A673 (cell line): ENCODE data around the gene CYBC1. TPM values are rescaled to one million over a fixed set of nuclear protein-coding genes. Genes with fewer than 3 reads are reported as not detected.

ENCODE experiments used
- BruUV-seq: library from RNA; stranded (reverse); fragments of 400-500 nt; replicated peaks from 2 replicates; lab custom pipeline; 2021; lab: Mats Ljungman, UMichigan
- CTCF ChIA-PET: fragments of 300-600 bp; sonication (Branson Sonifier 250); formaldehyde crosslinking; loops from one replicate; lab custom pipeline; 2022; ENCODE audit warnings: antibody characterized with exemption; lab: Charles Lee
- POLR2A ChIA-PET: fragments of 300-600 bp; sonication (Branson Sonifier 250); formaldehyde crosslinking; loops from one replicate; lab custom pipeline; 2022; ENCODE audit warnings: antibody characterized with exemption; ENCODE audit not compliant: low non-redundant PET; lab: Charles Lee
- DNase-seq: peaks from one replicate; pipeline ENCODE4 v3.0.0-alpha.2; 2015; ENCODE audit warnings: low spot score
- H3K27ac ChIP-seq: fragments of 200-600 bp; sonication (generic); 2 replicates; pipeline ENCODE4 v1.5.1; 2016; ENCODE audit warnings: mixed run types, low read depth, mild to moderate bottlenecking, mixed read lengths, antibody characterized with exemption, low read length; ENCODE audit not compliant: poor library complexity, severe bottlenecking
- H3K27me3 ChIP-seq: fragments of 200-600 bp; sonication (generic); replicated peaks from 2 replicates; pipeline ENCODE4 v1.6.1; 2017; ENCODE audit warnings: mixed run types, low read depth, mild to moderate bottlenecking, mixed read lengths, antibody characterized with exemption, low read length; ENCODE audit not compliant: insufficient read depth, poor library complexity
- H3K36me3 ChIP-seq: fragments of 200-600 bp; sonication (generic); 2 replicates; pipeline ENCODE4 v1.6.1; 2016; ENCODE audit warnings: mixed run types, mild to moderate bottlenecking, mixed read lengths, antibody characterized with exemption, low read length; ENCODE audit not compliant: insufficient read depth, poor library complexity, severe bottlenecking
- H3K4me1 ChIP-seq: fragments of 200-600 bp; sonication (generic); 2 replicates; pipeline ENCODE4 v1.6.1; 2017; ENCODE audit warnings: mixed run types, mild to moderate bottlenecking, mixed read lengths, antibody characterized with exemption, low read length; ENCODE audit not compliant: insufficient read depth, poor library complexity, severe bottlenecking
- H3K4me3 ChIP-seq: fragments of 200-600 bp; sonication (generic); 2 replicates; pipeline ENCODE4 v1.5.1; 2016; ENCODE audit warnings: low read depth, mixed run types, mild to moderate bottlenecking, mixed read lengths, low read length; ENCODE audit not compliant: poor library complexity, severe bottlenecking
- H3K9me3 ChIP-seq: fragments of 200-600 bp; sonication (generic); 2 replicates; pipeline ENCODE4 v1.6.1; 2016; ENCODE audit warnings: mixed run types, low read depth, mild to moderate bottlenecking, mixed read lengths, antibody characterized with exemption, low read length; ENCODE audit not compliant: poor library complexity, severe bottlenecking
- CTCF ChIP-seq: fragments of 300-800, 200-600 bp; sonication (generic); conservative IDR thresholded peaks from 2 replicates; pipeline ENCODE4 v1.5.1; 2017; ENCODE audit warnings: low read depth, mild to moderate bottlenecking, antibody characterized with exemption, low read length, moderate library complexity, mixed read lengths
- EZH2 ChIP-seq: fragments of 200-600 bp; sonication (generic); IDR thresholded peaks from 2 replicates; pipeline ENCODE4 v1.6.1; 2017; ENCODE audit warnings: borderline replicate concordance, low read depth, mild to moderate bottlenecking, mixed read lengths, antibody characterized with exemption, low read length; ENCODE audit not compliant: poor library complexity, severe bottlenecking
- intact Hi-C: fragments of 100-400 bp; cut with micrococcal nuclease; formaldehyde crosslinking; loops from one replicate; pipeline ENCODE4 v1.10.0; 2022; ENCODE audit not compliant: unreplicated experiment
- total RNA-seq: library from RNA; stranded (reverse); gene quantifications from 2 replicates; pipeline ENCODE4 v1.2.3, GENCODE V29; 2021

Gene CYBC1
- total RNA-seq, 1 experiment from 2014 or later: 72.8 TPM

- Histone ChIP-seq H3K4me3 (peak overlapping the region; percentile 99), H3K27me3 (no peaks in the 10 kb centered on the region), H3K9me3 (no peaks in the 10 kb centered on the region), H3K4me1 (peaks cover 14% of the 10 kb centered on the region), H3K27ac (peak overlapping the region; percentile 93), H3K36me3 (peaks cover 3% of the 10 kb centered on the region)
- TF ChIP-seq CTCF: no peak
- TF ChIP-seq EZH2: no peak
- CTCF ChIA-PET: no interaction called here
- POLR2A ChIA-PET: no interaction called here
- BruUV-seq: no TSS peak
- DNase-seq: no peak
- intact Hi-C loops: no loop called here
Observed at GRCh38 chr17:82449883-82450356, 632 bp downstream of the CYBC1 start.

GRCh38 chr17:82449131-82449882, 1.2 kb downstream of the CYBC1 start:
- POLR2A ChIA-PET: no interaction called here
- H3K27ac ChIP-seq: peak overlapping the region; percentile 93
- peak overlapping the region; percentile 99 for H3K4me3 ChIP-seq
- DNase-seq: no peak
- intact Hi-C loops: no loop called here
- CTCF ChIA-PET: no interaction called here
- H3K4me1 ChIP-seq: peaks cover 14% of the 10 kb centered on the region
- BruUV-seq: no TSS peak
- peaks cover 6% of the 10 kb centered on the region for H3K36me3 ChIP-seq
- no peaks in the 10 kb centered on the region for H3K9me3 ChIP-seq
- TF ChIP-seq EZH2: no peak
- no peak for TF ChIP-seq CTCF
- H3K27me3 ChIP-seq: no peaks in the 10 kb centered on the region

GRCh38 chr17:82447876-82448275, 2.7 kb downstream of the CYBC1 start:
- ChIA-PET CTCF (no interaction called here), POLR2A (no interaction called here)
- H3K4me3 ChIP-seq: no peak overlapping the region
- intact Hi-C loops: no loop called here
- no peak overlapping the region for H3K27ac ChIP-seq
- no peaks in the 10 kb centered on the region for H3K27me3 ChIP-seq
- no peaks in the 10 kb centered on the region for H3K9me3 ChIP-seq
- TF ChIP-seq CTCF (no peak), EZH2 (no peak)
- H3K4me1 ChIP-seq: peaks cover 14% of the 10 kb centered on the region
- BruUV-seq: no TSS peak
- peaks cover 10% of the 10 kb centered on the region for H3K36me3 ChIP-seq
- no peak for DNase-seq
